BE2C (cell line): ENCODE measurements around the gene PDE6B.

Experiments
- DNase-seq: peaks from one replicate; pipeline ENCODE4 v3.0.0-alpha.2; 2020
- H3K27me3 ChIP-seq: fragments of 250-450 bp; sonication (Bioruptor Pico); 2 replicates; pipeline ENCODE4 v1.5.1; 2020; ENCODE audit warnings: mild to moderate bottlenecking
- H3K36me3 ChIP-seq: fragments of 250-450 bp; sonication (Bioruptor Pico); 2 replicates; pipeline ENCODE4 v1.5.1; 2020; ENCODE audit warnings: mild to moderate bottlenecking
- H3K4me1 ChIP-seq: fragments of 250-450 bp; sonication (Bioruptor Pico); 2 replicates; pipeline ENCODE4 v1.5.1; 2020
- H3K4me3 ChIP-seq: 2 replicates; pipeline ENCODE4 v1.5.1; 2011; ENCODE audit warnings: low read depth, low read length
- H3K9me3 ChIP-seq: fragments of 250-450 bp; sonication (Bioruptor Pico); 2 replicates; pipeline ENCODE4 v1.5.1; 2020
- TF ChIP-seq, protein P1 (sequence below): IDR thresholded peaks from 2 replicates; pipeline ENCODE4 v1.5.1; 2012; ENCODE audit warnings: mild to moderate bottlenecking, low read depth, low read length

The PDE6B gene

DNA sequence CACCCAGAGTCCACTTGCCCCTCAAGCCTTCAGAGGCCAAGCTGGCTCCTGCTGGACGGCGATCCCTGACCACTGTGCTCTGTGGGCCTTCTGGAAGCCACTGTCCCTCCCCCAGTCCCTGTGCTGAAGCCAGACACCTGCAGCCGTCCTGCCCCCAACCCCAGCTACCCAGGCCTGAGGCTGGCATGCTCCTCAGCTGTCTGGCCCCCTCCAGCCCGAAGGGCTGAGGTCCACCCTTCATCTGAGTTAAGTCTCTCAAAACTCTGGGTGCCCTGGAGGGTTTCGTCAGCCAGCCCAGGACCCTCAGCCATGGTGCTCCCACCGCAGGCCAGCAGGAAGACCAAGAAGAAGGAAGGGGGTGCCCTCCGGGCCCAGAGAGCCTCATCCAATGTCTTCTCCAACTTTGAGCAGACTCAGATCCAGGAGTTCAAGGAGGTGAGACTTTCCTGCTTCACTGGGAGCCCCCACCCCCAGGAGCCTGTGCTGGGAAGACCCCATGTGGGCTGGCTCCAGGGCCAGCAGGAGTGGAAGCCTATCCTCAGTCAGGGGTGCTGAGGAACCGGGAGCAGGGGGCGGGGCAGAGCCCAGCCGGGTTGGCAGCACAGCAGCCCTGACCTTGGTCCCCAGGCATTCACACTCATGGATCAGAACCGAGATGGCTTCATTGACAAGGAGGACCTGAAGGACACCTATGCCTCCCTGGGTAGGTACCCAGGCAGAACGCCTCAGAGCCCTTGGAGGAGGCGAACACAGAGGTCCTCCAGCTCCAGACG, 53.1 kb downstream of the PDE6B start:
- Histone ChIP-seq H3K36me3 (no peaks in the 10 kb centered on the region), H3K4me3 (no peak overlapping the region), H3K27me3 (no peaks in the 10 kb centered on the region), H3K4me1 (peaks cover 9% of the 10 kb centered on the region), H3K9me3 (no peaks in the 10 kb centered on the region)
- TF ChIP-seq, protein P1, sequence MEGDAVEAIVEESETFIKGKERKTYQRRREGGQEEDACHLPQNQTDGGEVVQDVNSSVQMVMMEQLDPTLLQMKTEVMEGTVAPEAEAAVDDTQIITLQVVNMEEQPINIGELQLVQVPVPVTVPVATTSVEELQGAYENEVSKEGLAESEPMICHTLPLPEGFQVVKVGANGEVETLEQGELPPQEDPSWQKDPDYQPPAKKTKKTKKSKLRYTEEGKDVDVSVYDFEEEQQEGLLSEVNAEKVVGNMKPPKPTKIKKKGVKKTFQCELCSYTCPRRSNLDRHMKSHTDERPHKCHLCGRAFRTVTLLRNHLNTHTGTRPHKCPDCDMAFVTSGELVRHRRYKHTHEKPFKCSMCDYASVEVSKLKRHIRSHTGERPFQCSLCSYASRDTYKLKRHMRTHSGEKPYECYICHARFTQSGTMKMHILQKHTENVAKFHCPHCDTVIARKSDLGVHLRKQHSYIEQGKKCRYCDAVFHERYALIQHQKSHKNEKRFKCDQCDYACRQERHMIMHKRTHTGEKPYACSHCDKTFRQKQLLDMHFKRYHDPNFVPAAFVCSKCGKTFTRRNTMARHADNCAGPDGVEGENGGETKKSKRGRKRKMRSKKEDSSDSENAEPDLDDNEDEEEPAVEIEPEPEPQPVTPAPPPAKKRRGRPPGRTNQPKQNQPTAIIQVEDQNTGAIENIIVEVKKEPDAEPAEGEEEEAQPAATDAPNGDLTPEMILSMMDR: no peak
- no peak for DNase-seq

DNA sequence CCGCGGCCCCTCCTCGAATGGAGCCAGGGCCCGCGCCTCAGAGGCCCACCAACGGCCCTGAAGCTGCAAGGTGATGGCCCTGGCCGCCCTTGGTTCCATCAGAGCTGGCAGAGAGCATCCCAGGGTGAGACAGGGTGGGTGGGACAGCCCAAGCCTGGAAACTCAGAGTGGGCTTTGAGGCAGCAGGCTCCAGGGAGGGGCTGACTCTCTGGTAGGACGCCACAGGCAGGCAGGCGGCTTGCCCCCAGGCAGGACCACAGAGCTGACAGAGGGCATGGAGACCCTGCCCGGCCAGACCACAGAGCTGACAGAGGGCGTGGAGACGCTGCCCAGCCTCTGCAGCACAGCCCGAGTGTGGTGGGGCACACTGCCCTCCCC, 53.7 kb downstream of the PDE6B start:
- peaks cover 13% of the 10 kb centered on the region for H3K4me1 ChIP-seq
- H3K27me3 ChIP-seq: no peaks in the 10 kb centered on the region
- TF ChIP-seq, protein P1: no peak
- no peaks in the 10 kb centered on the region for H3K36me3 ChIP-seq
- H3K4me3 ChIP-seq: no peak overlapping the region
- no peaks in the 10 kb centered on the region for H3K9me3 ChIP-seq
- DNase-seq: no peak

DNA sequence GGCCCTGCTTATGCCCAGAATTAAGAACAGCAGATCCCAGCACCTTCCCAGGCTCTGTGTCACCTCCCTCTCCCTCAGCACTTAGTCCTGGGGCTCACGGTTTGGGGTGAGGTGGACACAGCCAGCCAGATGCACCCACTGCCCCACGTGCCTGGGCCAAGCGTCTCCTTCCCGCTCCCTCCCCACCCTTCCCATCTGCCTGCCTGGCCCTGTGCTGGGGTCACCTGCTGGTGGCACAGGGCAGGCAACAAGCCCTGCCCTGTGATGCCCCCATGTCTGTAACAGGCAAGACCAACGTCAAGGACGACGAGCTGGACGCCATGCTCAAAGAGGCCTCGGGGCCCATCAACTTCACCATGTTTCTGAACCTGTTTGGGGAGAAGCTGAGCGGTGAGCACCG, 54.3 kb downstream of the PDE6B start:
- H3K4me3 ChIP-seq: no peak overlapping the region
- H3K4me1 ChIP-seq: peaks cover 13% of the 10 kb centered on the region
- H3K9me3 ChIP-seq: no peaks in the 10 kb centered on the region
- H3K36me3 ChIP-seq: no peaks in the 10 kb centered on the region
- TF ChIP-seq, protein P1: no peak
- DNase-seq: no peak
- H3K27me3 ChIP-seq: no peaks in the 10 kb centered on the region

DNA sequence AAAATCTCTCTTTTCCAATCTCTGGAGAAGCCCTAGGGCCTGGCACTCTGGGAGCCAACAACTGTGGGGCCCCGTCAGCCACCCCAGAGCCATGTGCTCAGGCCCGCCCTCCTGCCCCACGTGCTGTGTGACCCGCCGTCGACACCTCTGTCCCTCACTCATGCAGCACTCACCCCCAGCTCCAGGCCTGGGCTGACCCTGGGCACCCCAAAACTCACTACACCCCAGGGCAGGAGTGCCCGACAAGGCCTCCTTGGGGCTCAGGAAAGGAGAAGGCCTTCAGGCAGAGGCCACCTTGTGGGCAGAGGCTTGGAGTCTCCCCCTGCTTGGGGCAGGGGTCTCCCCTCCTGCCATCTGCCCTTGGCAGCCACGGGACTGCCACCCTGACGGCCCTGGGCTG, 54.7 kb downstream of the PDE6B start:
- Histone ChIP-seq H3K36me3 (no peaks in the 10 kb centered on the region), H3K4me1 (peaks cover 13% of the 10 kb centered on the region), H3K27me3 (no peaks in the 10 kb centered on the region), H3K4me3 (peak overlapping the region; percentile 63; the same call in 1 of the 2 replicates), H3K9me3 (no peaks in the 10 kb centered on the region)
- DNase-seq: no peak
- TF ChIP-seq, protein P1: no peak

GRCh38 chr4:680551-680927, 55.2 kb downstream of the PDE6B start:
- Histone ChIP-seq H3K9me3 (no peaks in the 10 kb centered on the region), H3K4me1 (peaks cover 13% of the 10 kb centered on the region), H3K27me3 (no peaks in the 10 kb centered on the region), H3K36me3 (no peaks in the 10 kb centered on the region), H3K4me3 (peak overlapping the region; percentile 63)
- DNase-seq: no peak
- TF ChIP-seq, protein P1: no peak

DNA sequence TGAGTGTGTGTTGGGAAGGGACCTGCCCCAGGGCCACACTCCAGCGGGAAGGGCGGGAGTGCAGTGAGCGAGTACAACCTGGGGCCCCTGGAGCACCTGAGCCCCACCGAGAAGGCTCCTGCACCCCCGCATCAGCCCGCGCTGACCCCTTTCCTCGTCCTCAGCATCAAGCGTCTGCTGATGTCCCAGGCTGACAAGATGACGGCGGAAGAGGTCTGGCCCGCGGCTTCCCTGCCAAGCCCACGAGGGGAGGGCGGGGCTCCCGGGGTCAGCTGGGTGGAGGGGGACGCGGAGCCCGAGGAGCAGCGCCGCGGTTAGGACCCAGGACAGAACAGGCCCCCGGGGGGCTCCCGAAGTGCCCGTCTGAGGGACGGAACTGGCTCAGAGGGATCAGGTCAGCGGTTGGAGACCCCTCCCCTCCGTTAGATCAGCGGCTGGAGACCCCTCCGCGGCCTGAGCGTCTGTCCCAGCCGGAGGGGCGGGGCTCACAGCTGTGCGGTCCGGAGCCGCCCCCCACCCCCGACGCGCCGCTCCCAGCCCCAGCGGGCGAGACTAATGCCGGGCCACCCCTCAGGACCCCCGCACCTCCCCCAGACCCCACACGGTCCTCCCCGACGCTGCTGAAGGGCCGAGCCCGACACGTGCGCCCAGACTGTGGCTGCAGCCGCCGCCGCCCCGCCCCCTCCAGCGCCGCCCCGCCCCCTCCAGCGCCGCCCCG, 55.7 kb downstream of the PDE6B start:
- Histone ChIP-seq H3K27me3 (no peaks in the 10 kb centered on the region), H3K36me3 (no peaks in the 10 kb centered on the region), H3K4me1 (peaks cover 13% of the 10 kb centered on the region), H3K9me3 (no peaks in the 10 kb centered on the region), H3K4me3 (peak overlapping the region; percentile 63)
- TF ChIP-seq, protein P1: no peak
- DNase-seq: peak; percentile 91
